ENCODE measurements around the gene GPC4.

GPC4 gene

GRCh38 chrX:133399411-133399810 is 15.9 kb downstream of the GPC4 start:
- Histone ChIP-seq H3K27ac (no peak overlapping the region), H3K27me3 (replicated peaks) (no peaks in the 10 kb centered on the region), H3K4me3 (ENCODE audit: low read depth, low read length) (no peak overlapping the region), H3K36me3 (replicated peaks) (no peaks in the 10 kb centered on the region)
- TF ChIP-seq CTCF (IDR thresholded peaks at IDR 0.05; ENCODE audit: low read depth, low read length, missing control alignments) = no peak
- no peak for DNase-seq
- in situ Hi-C loops (cut with HindIII; ENCODE audit: low pct_ligation_motif_present, low sequenced_read_pairs) = no loop called here

GRCh38 chrX:133394765-133395164 is 20.5 kb downstream of the GPC4 start:
- no peak overlapping the region for H3K4me3 ChIP-seq (ENCODE audit: low read depth, low read length)
- no peak for DNase-seq
- no peak overlapping the region for H3K27ac ChIP-seq
- no peak for TF ChIP-seq CTCF (IDR thresholded peaks at IDR 0.05; ENCODE audit: low read depth, low read length, missing control alignments)
- H3K27me3 ChIP-seq (replicated peaks) = no peaks in the 10 kb centered on the region
- H3K36me3 ChIP-seq (replicated peaks) = no peaks in the 10 kb centered on the region
- in situ Hi-C loops (cut with HindIII; ENCODE audit: low pct_ligation_motif_present, low sequenced_read_pairs) = no loop called here

- DNase-seq = no peak
- Histone ChIP-seq H3K27ac (no peak overlapping the region), H3K27me3 (replicated peaks) (no peaks in the 10 kb centered on the region), H3K4me3 (ENCODE audit: low read depth, low read length) (no peak overlapping the region), H3K36me3 (replicated peaks) (no peaks in the 10 kb centered on the region)
- in situ Hi-C loops (cut with HindIII; ENCODE audit: low pct_ligation_motif_present, low sequenced_read_pairs) = no loop called here
- no peak for TF ChIP-seq CTCF (IDR thresholded peaks at IDR 0.05; ENCODE audit: low read depth, low read length, missing control alignments)
These were observed 22.6 kb downstream of the GPC4 start for GRCh38 chrX:133392671-133393070.

- Histone ChIP-seq H3K27me3 (replicated peaks) (no peaks in the 10 kb centered on the region), H3K4me3 (ENCODE audit: low read depth, low read length) (no peak overlapping the region), H3K27ac (no peak overlapping the region), H3K36me3 (replicated peaks) (no peaks in the 10 kb centered on the region)
- in situ Hi-C loops (cut with HindIII; ENCODE audit: low pct_ligation_motif_present, low sequenced_read_pairs) = no loop called here
- DNase-seq = no peak
- no peak for TF ChIP-seq CTCF (IDR thresholded peaks at IDR 0.05; ENCODE audit: low read depth, low read length, missing control alignments)
These were observed 24.2 kb downstream of the GPC4 start for GRCh38 chrX:133391111-133391510.

- H3K27me3 ChIP-seq (replicated peaks) = no peaks in the 10 kb centered on the region
- H3K4me3 ChIP-seq (ENCODE audit: low read depth, low read length) = no peak overlapping the region
- in situ Hi-C loops (cut with HindIII; ENCODE audit: low pct_ligation_motif_present, low sequenced_read_pairs) = no loop called here
- TF ChIP-seq CTCF (IDR thresholded peaks at IDR 0.05; ENCODE audit: low read depth, low read length, missing control alignments) = no peak
- DNase-seq = no peak
- H3K27ac ChIP-seq = no peak overlapping the region
- H3K36me3 ChIP-seq (replicated peaks) = no peaks in the 10 kb centered on the region
These were observed 24.6 kb downstream of the GPC4 start for GRCh38 chrX:133390676-133391075.

GRCh38 chrX:133389975-133390374 is 25.3 kb downstream of the GPC4 start:
- TF ChIP-seq CTCF (IDR thresholded peaks at IDR 0.05; ENCODE audit: low read depth, low read length, missing control alignments) = no peak
- H3K27me3 ChIP-seq (replicated peaks) = no peaks in the 10 kb centered on the region
- no peak overlapping the region for H3K27ac ChIP-seq
- no peak overlapping the region for H3K4me3 ChIP-seq (ENCODE audit: low read depth, low read length)
- no peaks in the 10 kb centered on the region for H3K36me3 ChIP-seq (replicated peaks)
- in situ Hi-C loops (cut with HindIII; ENCODE audit: low pct_ligation_motif_present, low sequenced_read_pairs) = no loop called here
- DNase-seq = no peak

Measured in brain microvascular endothelial cell (primary cell).